ENCODE measurements around the gene CREM.
A peak's percentile ranks its signal among the peaks of the same experiment; 100 is the strongest.
"Not testable (repeated sequence)": the region's sequence is repeated elsewhere in the genome, so short reads cannot be mapped to it uniquely, and the experiment has no call there.

CREM gene

GRCh38 chr10:35126530-35127288, at the start of gene CREM:
TSS of gene CREM (plus strand) at chr10:35126846. CDS start at chr10:35137836, 10,990 bp downstream.
- peak; percentile 97 for DNase-seq (ENCODE audit: low read depth)

DNA sequence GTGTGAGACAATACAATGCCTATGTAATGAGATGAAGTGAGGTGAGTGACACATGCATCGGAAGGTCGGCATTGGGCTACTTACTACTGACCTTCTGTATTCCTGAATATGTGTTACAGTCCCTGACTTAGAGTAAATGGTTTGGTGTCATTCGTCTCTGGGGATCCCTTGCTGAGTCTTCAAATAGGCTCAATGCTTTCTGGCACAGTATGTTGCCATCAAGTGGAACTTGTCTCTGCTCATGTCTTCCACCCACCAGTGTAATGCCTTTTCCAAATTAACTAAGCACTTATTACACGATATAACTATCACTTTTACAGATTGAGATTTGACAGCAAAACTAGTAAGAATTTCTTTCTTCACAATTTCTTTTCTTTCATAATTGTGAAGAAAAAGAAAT, 47.4 kb upstream of the CREM start:
- DNase-seq (ENCODE audit: low read depth) = no peak

- peak; percentile 69 for DNase-seq (ENCODE audit: low read depth)
These were observed 46.9 kb upstream of the CREM start for GRCh38 chr10:35079763-35080162.

DNA sequence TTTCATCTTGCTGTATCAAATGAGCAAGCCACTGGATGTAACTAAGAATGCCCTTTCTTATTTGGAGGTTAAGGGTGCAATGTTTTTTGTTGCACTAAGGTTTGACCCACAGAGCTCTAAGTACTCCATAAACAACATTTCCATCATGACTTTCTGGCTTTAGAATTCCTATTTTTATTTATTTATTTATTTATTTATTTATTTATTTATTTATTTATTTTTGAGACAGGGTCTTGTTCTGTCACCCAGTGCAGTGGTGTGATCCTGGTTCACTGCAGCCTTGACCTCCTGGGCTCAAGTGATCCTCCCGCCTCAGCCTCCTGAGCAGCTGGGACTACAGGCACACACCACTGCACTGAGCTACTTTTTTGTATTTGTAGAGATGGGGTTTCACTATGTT, 46.4 kb upstream of the CREM start:
- not testable (repeated sequence) for DNase-seq (ENCODE audit: low read depth)

GRCh38 chr10:35083242-35083641, 43.4 kb upstream of the CREM start:
- no peak for DNase-seq (ENCODE audit: low read depth)

DNA sequence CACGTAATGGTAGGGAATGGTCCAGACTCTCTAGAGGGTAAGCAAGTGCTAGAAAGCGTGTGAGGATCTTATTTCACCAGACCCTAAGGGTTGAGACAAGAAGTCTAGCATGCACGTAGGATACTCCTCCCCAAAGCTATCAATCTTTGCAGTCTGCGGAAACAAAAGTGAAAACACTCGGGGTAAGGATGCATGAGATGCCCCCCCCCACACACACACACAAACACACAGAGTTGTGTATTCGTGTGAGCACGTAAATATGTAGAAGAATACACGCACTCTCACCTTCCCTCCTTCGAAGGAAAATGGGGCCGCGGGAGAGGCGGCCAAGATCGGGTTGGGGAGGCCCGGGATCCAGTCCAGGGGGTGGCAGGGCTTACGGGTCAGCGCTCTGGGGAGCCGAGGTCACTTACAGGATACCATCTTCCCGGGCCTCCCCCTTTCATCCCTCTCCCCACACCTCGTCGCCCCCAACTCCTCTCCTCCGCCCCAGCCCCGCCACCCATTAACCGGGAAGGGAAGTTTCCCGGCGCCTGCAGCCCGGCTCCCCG, 37.0 kb upstream of the CREM start:
- DNase-seq (ENCODE audit: low read depth) = peak; percentile 2

DNA sequence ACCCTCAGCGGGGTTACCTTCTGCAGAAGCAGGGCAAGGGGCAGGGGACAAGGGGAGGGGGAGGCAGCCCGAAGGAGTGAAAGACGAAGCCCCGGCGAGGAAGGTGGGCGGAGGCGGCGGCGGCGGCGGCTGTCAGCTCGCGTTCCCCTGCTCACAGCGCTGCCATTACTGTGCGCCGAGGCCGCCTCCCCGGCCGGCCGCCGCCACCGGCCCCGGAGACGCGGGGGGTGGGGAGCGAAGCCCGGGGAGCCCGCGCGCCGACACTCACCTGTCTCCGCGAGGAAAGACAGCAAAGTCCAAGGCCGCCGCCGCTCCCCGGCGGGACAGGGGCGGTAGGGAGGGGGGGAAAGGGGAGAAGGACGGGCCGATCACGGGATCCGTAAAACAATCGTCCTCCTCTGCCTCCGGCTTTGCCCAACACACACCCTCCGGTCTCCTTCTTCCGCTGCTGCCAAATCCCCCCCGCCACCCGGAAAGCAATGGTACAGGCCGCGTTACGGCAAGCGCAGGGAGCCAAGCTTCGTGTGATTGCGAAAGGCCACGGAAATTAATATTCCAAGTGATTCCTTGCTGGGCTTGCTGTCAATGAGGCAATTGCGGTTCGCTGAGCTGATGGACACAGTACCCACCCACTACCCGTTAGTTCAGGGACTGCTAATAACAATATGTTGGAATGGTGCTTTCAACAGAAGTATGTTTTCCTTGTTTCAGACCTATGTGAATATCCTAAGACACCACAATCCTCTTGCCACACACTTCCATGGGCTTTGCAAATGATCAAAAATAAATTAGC, 36.3 kb upstream of the CREM start, which contains the start of gene CUL2:
TSS of gene CUL2 (minus strand) at position 180 of the 793 bp plus-strand sequence. CDS start 19,024 bp downstream, outside the sequence.
- DNase-seq (ENCODE audit: low read depth) = peak; percentile 98

GRCh38 chr10:35091994-35092790, 34.5 kb upstream of the CREM start:
- DNase-seq (ENCODE audit: low read depth) = no peak

- DNase-seq (ENCODE audit: low read depth) = no peak
These were observed 33.8 kb upstream of the CREM start for GRCh38 chr10:35092851-35093250.

DNA sequence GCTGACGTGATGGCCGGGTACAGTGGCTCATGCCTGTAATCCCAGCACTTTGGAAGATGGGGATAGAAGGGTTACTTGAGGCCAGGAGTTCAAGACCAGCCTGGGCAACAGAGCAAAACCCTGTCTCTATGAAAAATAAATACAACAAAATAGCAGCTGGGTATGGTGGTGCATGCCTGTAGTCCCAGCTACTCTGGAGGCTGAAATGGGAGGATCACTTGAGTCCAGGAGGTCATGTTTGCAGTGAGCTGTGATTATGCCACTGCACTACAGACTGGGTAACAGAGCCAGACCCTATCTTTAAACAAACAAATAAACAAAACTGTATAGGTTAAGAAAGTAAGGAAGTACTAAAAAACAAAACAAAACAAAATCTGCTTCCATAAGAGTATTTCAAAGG, 30.3 kb upstream of the CREM start:
- no peak for DNase-seq (ENCODE audit: low read depth)

DNA sequence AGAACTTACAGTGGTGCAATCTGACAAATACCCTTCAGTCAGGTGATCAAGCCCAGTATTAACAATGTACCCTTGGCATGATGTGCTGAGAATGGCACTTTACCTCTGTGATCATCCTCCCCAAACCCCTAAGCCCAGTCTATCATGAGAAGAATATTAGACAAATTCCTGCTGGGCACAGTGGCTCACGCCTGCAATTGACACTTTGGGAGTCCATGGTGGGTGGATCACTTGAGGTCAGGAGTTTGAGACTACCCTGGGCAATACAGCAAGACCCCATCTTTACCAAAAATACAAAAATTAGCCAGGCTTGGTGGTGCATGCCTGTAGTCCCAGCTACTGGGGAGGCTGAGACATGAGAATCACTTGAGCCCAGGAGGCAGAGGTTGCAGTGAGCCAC, 29.1 kb upstream of the CREM start:
- no peak for DNase-seq (ENCODE audit: low read depth)

DNA sequence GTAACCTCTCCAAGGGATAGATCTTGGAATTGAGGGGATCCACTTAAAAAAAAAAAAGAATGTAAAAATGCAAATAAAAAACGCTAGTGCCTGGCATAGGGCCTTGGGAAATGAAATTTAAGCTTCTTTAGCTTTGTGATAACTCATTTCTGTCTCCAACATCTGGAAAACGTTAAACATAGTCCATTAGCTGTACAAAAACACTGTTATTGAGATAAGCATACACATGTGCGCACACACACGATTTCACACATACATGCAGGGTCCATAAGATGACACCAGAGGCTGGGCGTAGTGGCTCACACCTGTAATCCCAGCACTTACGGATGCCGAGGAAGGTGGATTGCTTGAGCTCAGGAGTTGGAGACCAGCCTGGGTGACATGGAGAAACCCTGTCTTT, 22.8 kb upstream of the CREM start:
- peak; percentile 2 for DNase-seq (ENCODE audit: low read depth)

DNA sequence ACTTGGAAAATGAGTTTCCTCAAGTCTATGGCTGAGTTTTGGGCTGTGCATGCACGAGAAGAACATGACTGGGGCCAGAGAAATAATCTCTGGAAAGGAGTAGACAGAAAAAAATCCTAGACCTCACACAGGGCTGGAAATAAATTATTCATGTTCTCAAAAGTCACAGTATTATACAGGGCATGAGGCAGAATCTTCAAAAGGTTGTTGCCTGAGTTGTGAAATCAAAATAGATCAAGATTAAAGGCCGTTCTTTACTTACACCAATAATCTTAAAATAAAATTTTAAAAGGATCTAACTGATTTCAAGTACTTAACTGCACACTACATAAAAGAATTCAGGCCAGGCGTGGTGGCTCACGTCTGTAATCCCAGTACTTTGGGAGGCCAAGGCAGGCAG, 14.1 kb upstream of the CREM start:
- DNase-seq (ENCODE audit: low read depth) = no peak

- DNase-seq (ENCODE audit: low read depth) = no peak
These were observed 7.3 kb upstream of the CREM start for GRCh38 chr10:35119378-35119777.

DNA sequence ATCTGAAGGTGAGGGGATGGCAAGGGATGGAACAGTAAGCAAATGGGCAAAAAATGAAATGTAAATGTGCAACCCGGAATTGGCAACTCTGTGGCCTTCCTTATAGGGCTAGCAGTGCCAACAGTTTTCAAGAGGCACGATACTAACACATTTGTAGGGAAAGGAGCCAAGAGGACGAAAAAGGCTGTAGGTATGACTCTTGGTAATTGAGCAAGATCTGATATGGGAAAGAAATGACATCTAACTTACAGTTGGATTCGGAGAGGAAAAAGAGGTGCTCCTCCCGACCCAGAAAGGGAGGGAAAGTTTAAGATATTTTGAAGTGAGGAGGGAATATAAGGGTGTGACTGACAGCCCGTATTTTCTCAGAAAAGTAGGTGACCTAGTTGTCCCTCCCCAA, 2.1 kb upstream of the CREM start:
- no peak for DNase-seq (ENCODE audit: low read depth)

DNA sequence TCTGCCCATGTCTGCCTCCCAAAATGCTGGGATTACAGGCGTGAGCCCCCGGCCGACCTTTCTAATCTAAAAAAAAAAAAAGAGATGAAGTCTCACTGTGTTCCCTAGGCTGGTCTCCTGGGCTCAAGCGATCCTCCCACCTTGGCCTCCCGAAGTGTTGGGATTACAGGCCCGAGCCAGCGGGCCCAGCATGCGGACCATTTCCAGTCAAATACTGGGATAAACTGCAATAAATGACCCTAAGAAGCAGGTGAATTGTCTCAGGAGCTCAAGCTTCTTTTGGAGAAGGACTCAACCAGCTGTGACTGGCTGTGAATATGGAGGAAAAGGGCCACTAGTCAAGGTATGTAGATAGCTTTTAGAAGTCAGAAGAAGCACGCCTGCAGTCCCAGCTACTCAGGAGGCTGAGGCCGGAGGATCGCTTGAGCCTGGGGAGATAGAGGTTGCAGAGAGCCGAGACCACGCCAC, 550 bp upstream of the CREM start:
- no peak for DNase-seq (ENCODE audit: low read depth)

DNA sequence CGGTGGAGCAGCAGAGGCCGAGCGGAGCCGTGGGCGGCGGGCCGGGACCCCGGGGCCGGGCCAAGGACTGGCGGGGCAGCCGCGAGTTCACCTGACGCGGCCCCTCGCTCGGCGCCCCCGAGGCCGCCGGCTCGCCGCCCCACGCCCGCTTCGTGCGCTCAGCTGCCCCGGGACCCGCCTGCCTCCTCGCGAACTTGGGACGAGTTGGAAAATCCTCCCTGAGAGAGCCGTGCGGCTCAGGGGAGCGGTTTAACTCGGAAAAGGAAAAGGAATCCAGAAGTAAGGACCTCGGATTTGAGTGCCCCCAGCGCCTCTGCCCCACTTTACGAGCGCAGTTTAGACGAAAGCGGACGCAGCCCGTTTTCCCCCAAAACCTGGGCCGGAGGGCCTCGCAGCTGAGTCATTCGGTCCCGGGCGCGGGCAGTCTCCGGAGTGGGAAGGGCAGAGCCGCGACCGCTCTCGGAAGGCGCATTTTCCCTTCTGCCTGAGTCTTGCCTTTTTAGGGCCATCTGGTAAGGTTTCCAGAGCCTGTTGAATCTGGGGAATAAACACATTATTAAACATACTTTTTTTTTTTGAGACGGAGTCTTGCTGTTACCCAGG, 744 bp downstream of the CREM start:
- DNase-seq (ENCODE audit: low read depth) = peak; percentile 62

DNA sequence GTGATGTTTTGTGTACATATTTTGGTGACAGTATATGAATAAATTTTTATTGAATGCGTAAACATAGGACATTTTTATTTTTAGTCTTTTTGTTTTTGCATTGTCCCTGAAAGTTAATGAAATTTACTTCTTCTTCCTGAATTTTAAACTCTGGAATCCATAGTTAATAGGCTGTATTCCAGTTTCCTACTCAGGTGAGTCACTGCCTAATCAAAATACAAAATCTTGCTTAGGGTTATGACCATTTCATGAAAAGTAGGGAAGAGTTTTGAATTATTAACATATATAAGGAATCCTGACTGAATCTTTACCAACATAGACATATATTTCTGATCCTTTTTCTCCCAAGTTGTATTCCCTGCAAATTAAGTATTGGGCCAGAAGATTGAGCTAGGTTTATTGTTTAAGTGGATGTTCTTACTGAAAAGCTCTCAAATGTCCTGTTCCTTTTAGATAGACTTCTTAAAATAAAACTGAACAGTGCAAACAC, 2.6 kb downstream of the CREM start:
- DNase-seq (ENCODE audit: low read depth) = no peak

- no peak for DNase-seq (ENCODE audit: low read depth)
These were observed 4.0 kb downstream of the CREM start for GRCh38 chr10:35130663-35131062.

- no peak for DNase-seq (ENCODE audit: low read depth)
These were observed 6.1 kb downstream of the CREM start for GRCh38 chr10:35132727-35133126.

GRCh38 chr10:35133586-35133985, 6.9 kb downstream of the CREM start:
- no peak for DNase-seq (ENCODE audit: low read depth)

Data from fibroblast of gingiva (primary cell).